ENCODE measurements around the gene B3GLCT. TPM values are rescaled to one million over a fixed set of nuclear protein-coding genes. Genes with fewer than 3 reads are reported as not detected.
"Not testable (repeated sequence)": the region's sequence is repeated elsewhere in the genome, so short reads cannot be mapped to it uniquely, and the experiment has no call there.

The B3GLCT gene
- polyA plus RNA-seq, 3 donors from 2014 or later, result 9.0 to 16.9 (median 9.8) TPM

DNA sequence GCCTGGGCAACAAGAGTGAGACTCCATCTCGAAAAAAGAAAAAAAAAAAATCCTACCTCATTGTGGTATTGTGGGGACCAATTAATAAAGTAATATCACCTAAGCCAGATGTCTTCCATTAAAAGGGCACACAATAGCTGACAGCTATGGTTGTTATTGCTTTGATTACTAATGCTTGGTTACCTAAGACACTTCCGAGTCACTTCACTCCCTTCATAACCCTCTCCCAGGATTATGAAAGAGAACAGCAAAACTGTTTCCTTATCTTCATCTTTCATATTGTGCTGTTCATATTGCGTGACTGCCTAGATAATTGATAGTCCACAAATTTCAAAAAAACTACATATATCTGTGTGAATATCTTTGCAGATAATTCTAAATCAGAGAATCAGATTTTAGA, 27.8 kb upstream of the B3GLCT start:
- Mint-ChIP-seq H3K9me3 (peaks cover 0 to 2% (median 0%) of the 10 kb centered on the region in 6 donors), H3K4me1 (no peaks in the 10 kb centered on the region), H3K4me3 (no peak overlapping the region), H3K27ac (no peak overlapping the region), H3K36me3 (no peaks in the 10 kb centered on the region), H3K27me3 (ENCODE audit: low read depth in 3 of 3) (peaks cover 0 to 7% (median 5%) of the 10 kb centered on the region in 3 donors)
- no peak for DNase-seq

DNA sequence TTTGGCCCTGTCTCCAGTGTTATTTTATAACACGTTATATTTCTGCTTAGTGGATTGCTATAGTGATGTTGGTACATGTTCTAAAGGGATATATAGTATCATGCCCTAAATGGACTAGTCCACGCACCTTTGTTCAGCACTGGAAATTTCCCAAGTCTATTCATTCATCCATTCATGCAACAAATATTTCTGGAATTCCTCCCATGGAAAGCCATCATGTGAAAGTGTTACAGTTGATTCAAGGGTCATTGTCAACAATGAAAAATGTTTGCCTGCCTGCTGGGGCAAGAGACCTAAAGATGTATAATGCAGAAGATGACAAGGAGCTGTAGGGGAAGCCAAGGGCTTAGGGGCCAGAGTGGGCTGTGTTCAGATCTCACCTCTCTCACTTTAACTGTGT, 27.2 kb upstream of the B3GLCT start:
- peaks cover 0 to 11% (median 5%) of the 10 kb centered on the region in 3 donors for H3K27me3 Mint-ChIP-seq (ENCODE audit: low read depth in 3 of 3)
- no peaks in the 10 kb centered on the region for H3K36me3 Mint-ChIP-seq
- H3K4me3 Mint-ChIP-seq, result no peak overlapping the region
- peaks cover 0 to 2% (median 0%) of the 10 kb centered on the region in 6 donors for H3K9me3 Mint-ChIP-seq
- H3K27ac Mint-ChIP-seq, result no peak overlapping the region
- H3K4me1 Mint-ChIP-seq, result no peaks in the 10 kb centered on the region
- DNase-seq, result no peak

DNA sequence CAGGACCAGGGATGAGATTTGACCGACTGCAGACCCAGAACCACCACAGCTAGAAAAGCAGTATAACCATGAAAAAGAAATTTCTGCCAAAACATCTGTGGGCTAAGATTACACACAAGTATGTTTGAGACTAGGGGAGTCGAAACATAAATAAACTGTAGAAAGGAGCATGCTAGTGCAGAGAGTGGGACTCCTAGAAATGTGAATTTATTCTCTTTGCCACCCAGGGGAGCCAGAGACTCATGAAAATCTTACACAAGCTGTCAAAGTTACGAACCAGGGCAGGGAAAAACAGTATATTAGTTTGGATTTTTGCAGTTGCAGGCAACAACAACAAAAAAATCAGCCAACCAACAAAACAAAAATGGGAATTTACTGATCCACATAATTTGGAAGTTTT, 25.8 kb upstream of the B3GLCT start:
- no peak for DNase-seq
- no peak overlapping the region for H3K4me3 Mint-ChIP-seq
- peaks cover 0 to 2% (median 0%) of the 10 kb centered on the region in 6 donors for H3K9me3 Mint-ChIP-seq
- no peaks in the 10 kb centered on the region for H3K36me3 Mint-ChIP-seq
- H3K4me1 Mint-ChIP-seq, result peaks cover 0 to 6% of the 10 kb centered on the region in 2 donors
- H3K27ac Mint-ChIP-seq, result no peak overlapping the region
- H3K27me3 Mint-ChIP-seq (ENCODE audit: low read depth in 3 of 3), result peaks cover 0 to 11% (median 5%) of the 10 kb centered on the region in 3 donors

DNA sequence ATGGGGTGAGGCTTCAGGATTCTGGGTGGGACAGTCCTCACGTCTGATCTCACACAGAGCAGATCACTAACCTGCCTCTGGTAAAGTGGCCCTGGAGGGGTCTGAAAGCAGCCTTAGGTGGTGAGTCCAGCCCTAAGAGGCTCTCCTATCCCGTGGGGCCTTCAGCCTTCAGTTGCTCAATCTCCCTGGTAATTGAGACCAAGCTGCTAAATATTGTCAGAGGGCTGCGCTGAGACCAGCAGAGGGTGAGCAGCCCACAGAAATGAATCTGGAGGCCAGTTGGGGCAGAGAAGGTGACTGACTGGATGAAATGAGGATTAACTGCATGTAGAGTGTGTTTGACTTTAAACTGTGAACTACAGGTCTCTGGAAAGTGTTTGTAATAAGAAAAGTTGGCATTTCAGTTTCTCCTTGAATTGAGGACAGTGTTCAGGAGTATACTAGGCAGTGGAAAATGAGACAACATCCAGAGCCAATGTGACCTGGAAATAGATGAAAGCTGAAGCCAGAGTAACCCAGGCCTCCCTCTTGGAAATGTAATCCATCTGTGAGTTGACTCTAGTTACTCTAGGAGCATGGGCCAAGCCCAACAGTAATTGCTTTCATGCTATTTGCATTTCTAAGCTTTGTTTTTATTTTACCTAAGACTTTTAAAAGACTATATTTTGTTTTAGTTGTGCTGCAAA, 23.8 kb upstream of the B3GLCT start:
- Mint-ChIP-seq H3K27me3 (ENCODE audit: low read depth in 3 of 3) (peaks cover 5 to 8% (median 5%) of the 10 kb centered on the region in 3 donors), H3K4me3 (no peak overlapping the region)

DNA sequence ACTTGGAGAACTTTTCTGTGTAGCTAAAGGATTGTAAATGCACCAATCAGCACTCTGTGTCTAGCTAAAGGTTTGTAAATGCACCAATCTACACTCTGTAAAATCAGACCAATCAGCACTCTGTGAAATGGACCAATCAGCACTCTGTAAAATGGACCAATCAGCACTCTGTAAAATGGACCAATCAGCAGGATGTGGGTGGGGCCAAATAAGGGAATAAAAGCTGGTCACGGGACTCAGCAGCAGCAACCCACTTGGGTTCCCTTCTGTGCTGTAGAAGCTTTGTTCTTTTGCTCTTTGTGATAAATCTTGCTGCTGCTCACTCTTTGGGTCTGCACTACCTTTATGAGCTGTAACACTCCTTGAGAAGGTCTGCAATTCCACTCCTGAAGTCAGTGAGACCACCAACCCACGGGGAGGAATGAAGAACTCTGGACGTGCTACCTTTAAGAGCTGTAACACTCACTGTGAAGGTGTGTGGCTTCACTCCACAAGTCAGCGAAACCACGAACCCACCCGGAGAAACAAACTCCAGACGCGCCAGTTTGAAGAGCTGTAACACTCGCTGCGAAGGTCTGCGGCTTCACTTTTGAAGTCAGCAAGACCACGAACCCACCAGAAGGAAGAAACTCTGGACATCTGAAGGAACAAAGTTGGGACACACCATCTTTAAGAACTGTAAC, 21.8 kb upstream of the B3GLCT start:
- H3K27ac Mint-ChIP-seq, result peak overlapping the region in 1 of 6 donors; percentile 40

More for the DNA sequence above, 23.8 kb upstream of the B3GLCT start:
- H3K36me3 Mint-ChIP-seq, result no peaks in the 10 kb centered on the region
- H3K9me3 Mint-ChIP-seq, result peaks cover 0 to 2% (median 0%) of the 10 kb centered on the region in 6 donors
- H3K4me1 Mint-ChIP-seq, result peaks cover 0 to 6% of the 10 kb centered on the region in 2 donors
- no peak overlapping the region for H3K27ac Mint-ChIP-seq
- no peak for DNase-seq

DNA sequence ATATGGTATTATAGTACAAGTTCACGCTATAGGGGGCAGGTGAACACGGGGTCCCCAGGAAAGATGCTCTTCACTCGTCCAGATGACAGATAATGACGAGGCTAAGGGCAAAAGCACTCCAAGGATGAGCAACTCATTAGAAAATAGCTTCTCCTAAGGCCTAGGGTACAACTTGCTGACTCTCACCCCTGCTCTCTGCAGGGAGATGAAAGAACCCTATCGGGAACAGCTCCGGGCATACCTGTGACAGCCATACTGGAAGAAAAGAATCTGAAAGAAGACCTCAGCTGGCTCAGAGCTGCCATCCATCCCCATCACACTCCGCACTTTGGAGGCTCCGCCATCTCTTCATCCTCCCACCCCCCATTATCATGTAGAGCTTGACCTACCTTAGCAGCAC, 20.5 kb upstream of the B3GLCT start:
- Mint-ChIP-seq H3K36me3 (no peaks in the 10 kb centered on the region), H3K27me3 (ENCODE audit: low read depth in 3 of 3) (peaks cover 0 to 5% (median 5%) of the 10 kb centered on the region in 3 donors), H3K4me1 (peaks cover 0 to 6% of the 10 kb centered on the region in 2 donors), H3K4me3 (no peak overlapping the region), H3K27ac (no peak overlapping the region), H3K9me3 (peaks cover 0 to 2% (median 0%) of the 10 kb centered on the region in 6 donors)
- no peak for DNase-seq

More for the DNA sequence above, 21.8 kb upstream of the B3GLCT start:
- H3K4me3 Mint-ChIP-seq, result peak overlapping the region in 2 of 5 donors; percentile 37 to 57
- H3K36me3 Mint-ChIP-seq; H3K9me3 Mint-ChIP-seq; H3K27me3 Mint-ChIP-seq (ENCODE audit: low read depth in 3 of 3); H3K4me1 Mint-ChIP-seq: not testable (repeated sequence)
- peak in 2 of 3 donors; percentile 3 to 22 for DNase-seq

DNA sequence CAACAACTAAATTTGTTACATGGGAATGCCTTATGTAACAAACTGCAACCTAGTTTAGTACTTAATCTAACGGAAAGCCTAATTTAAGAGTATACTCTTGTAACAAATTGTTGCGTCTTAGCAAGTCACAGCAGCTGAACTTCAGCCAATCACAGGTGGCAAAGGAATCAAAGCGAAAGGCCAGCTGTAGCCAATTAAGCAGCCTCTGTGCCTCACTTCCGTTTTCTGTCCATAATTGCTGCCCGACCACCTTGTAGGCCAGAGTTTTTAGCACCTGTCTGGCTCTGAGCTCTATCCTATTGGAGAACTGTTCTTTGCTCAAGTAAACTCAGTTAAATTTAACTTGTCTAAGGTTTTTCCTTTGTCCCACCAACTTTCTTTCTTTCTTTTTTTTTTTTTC, 20.0 kb upstream of the B3GLCT start:
- no peak for DNase-seq
- peaks cover 0 to 5% (median 5%) of the 10 kb centered on the region in 3 donors for H3K27me3 Mint-ChIP-seq (ENCODE audit: low read depth in 3 of 3)
- H3K9me3 Mint-ChIP-seq, result peaks cover 0 to 2% (median 0%) of the 10 kb centered on the region in 6 donors
- H3K4me1 Mint-ChIP-seq, result peaks cover 0 to 6% of the 10 kb centered on the region in 2 donors
- no peaks in the 10 kb centered on the region for H3K36me3 Mint-ChIP-seq
- H3K27ac Mint-ChIP-seq, result no peak overlapping the region
- no peak overlapping the region for H3K4me3 Mint-ChIP-seq

DNA sequence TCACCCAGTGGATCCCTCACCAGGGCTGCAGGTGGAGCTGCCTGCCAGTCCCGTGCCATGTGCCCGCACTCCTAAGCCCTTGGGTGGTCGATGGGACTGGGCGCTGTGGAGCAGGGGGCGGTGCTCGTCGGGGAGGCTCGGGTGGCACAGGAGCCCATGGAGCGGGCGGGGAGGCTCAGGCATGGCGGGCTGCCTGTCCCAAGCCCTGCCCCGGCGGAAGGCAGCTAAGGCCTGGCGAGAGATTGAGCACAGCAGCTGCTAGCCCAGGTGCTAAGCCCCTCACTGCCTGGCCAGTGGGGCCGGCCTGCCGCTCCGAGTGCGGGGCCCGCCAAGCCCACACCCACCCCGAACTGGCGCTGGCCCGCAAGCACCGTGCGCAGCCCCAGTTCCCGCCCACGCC, 16.8 kb upstream of the B3GLCT start:
- peaks cover 0 to 4% of the 10 kb centered on the region in 2 donors for H3K4me1 Mint-ChIP-seq
- no peak overlapping the region for H3K4me3 Mint-ChIP-seq
- H3K36me3 Mint-ChIP-seq, result no peaks in the 10 kb centered on the region
- H3K27ac Mint-ChIP-seq, result no peak overlapping the region
- DNase-seq, result no peak
- H3K27me3 Mint-ChIP-seq (ENCODE audit: low read depth in 3 of 3), result peaks cover 0 to 5% (median 2%) of the 10 kb centered on the region in 3 donors
- H3K9me3 Mint-ChIP-seq, result no peaks in the 10 kb centered on the region

DNA sequence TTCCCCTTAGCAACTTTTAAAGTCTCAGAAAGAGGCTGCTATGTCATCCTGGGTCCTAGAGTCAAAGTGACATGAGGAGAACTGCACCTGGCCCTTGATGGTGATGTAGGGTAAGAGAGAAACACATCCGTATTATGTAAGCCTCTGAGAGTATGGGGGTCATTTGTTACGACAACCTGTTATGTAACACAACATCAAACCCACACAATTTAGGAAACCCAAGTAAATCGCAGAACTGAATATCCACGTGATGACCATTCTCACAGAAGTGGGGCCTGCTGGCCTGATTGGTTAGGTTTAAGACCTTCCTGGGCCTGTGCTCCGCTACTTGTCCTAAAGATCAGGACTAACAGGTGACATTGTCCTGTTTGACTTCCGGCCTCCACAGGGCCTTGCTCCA, 15.3 kb upstream of the B3GLCT start:
- Mint-ChIP-seq H3K9me3 (no peaks in the 10 kb centered on the region), H3K4me1 (no peaks in the 10 kb centered on the region), H3K36me3 (no peaks in the 10 kb centered on the region), H3K27ac (no peak overlapping the region), H3K4me3 (no peak overlapping the region), H3K27me3 (ENCODE audit: low read depth in 3 of 3) (peaks cover 0 to 4% (median 2%) of the 10 kb centered on the region in 3 donors)
- DNase-seq, result no peak

DNA sequence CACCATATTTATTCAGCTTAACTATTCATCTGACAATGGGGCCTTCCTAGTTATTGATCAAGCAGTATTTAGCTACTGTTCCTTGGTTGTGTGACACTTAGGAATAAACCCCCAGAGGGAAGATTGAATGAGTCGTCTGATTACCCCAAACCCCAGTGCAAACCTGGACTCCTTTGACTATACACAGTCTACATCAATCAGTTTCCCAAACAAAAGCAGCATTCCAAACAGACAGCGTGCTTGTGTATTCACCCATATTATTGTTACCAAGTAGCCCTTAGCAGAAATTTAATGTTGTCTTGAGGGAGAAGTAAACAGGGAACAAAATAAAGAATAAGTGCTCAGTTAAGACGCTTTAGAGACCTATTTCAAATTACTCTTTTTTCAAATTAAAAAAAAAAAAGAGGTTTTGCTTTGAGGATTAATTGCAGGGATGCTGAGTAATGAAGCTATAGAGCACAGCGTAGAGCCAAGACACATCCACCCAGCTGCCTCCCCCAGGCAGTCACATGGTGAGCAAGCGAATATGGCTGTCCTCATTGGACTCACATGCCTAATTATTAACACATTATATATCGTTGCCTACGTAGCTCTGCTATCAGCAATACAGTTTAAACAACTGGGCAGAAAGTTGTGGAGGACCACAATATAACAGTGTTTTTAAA, 14.7 kb upstream of the B3GLCT start:
- no peak overlapping the region for H3K27ac Mint-ChIP-seq
- no peak for DNase-seq
- no peak overlapping the region for H3K4me3 Mint-ChIP-seq
- H3K9me3 Mint-ChIP-seq, result no peaks in the 10 kb centered on the region
- H3K4me1 Mint-ChIP-seq, result no peaks in the 10 kb centered on the region
- peaks cover 0 to 2% (median 0%) of the 10 kb centered on the region in 3 donors for H3K27me3 Mint-ChIP-seq (ENCODE audit: low read depth in 3 of 3)
- peaks cover 0 to 3% (median 0%) of the 10 kb centered on the region in 3 donors for H3K36me3 Mint-ChIP-seq

DNA sequence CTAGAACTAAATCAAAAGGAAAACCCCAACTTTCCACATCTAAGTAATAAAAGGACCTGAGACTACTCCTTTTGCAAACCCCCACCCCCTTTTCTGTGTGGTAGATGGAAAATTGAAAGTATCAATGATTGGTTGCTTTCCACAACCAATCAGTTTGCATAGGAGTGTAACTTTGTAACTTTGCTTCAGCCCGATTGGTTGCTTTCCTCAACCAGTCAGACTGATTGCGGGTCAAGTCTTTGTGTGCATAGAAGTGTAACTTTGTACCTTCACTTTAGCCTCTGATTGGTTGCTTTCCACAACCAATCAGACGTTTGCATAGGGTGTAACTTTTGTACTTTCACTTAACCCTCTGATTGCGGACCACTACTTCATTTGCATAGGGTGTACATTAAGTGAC, 8.0 kb upstream of the B3GLCT start:
- DNase-seq, result no peak
- peaks cover 0 to 4% (median 2%) of the 10 kb centered on the region in 3 donors for H3K27me3 Mint-ChIP-seq (ENCODE audit: low read depth in 3 of 3)
- peaks cover 0 to 3% (median 3%) of the 10 kb centered on the region in 3 donors for H3K36me3 Mint-ChIP-seq
- no peaks in the 10 kb centered on the region for H3K9me3 Mint-ChIP-seq
- H3K27ac Mint-ChIP-seq, result no peak overlapping the region
- H3K4me3 Mint-ChIP-seq, result no peak overlapping the region
- no peaks in the 10 kb centered on the region for H3K4me1 Mint-ChIP-seq

DNA sequence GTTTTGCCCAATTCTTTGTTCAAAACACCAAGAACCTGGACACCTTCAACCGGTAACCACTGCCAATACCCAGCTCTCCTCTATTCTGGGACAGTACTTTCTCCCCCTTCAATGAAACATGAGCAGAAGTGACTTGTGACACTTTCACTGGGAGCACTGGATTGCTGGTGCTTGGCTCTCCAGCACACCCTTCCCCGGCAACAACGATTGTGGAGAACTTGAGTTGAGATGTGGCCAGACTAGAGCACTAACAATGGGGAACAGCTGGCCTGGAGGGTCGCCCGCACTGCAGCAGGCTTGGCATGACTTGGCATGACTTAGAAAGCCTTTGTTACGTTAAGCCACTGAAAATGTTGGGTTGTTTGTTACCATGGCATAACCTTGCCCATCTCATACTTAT, 7.5 kb upstream of the B3GLCT start:
- no peak overlapping the region for H3K27ac Mint-ChIP-seq
- peaks cover 0 to 3% (median 3%) of the 10 kb centered on the region in 3 donors for H3K36me3 Mint-ChIP-seq
- H3K27me3 Mint-ChIP-seq (ENCODE audit: low read depth in 3 of 3), result peaks cover 0 to 4% (median 2%) of the 10 kb centered on the region in 3 donors
- H3K4me1 Mint-ChIP-seq, result no peaks in the 10 kb centered on the region
- no peaks in the 10 kb centered on the region for H3K9me3 Mint-ChIP-seq
- no peak for DNase-seq
- no peak overlapping the region for H3K4me3 Mint-ChIP-seq

DNA sequence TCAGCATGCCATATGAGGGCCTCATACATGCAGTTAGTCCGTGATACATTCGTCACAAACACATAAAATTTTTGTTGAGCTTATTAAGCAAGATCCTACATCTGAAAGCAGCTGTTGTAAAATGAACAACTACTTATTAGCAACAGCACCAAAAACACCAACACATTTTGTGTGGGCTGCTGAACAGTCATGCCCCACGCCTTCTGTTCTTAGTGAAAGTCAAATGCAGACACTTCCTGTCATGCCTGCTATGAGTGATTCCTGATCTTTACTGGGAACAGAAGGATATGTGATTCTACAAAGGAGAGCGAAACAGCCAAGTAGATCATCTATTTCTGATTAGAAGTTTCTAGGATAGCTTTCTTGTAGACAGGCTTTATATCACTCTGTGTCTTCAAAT, 4.2 kb upstream of the B3GLCT start:
- Mint-ChIP-seq H3K9me3 (no peaks in the 10 kb centered on the region), H3K4me3 (no peak overlapping the region)

DNA sequence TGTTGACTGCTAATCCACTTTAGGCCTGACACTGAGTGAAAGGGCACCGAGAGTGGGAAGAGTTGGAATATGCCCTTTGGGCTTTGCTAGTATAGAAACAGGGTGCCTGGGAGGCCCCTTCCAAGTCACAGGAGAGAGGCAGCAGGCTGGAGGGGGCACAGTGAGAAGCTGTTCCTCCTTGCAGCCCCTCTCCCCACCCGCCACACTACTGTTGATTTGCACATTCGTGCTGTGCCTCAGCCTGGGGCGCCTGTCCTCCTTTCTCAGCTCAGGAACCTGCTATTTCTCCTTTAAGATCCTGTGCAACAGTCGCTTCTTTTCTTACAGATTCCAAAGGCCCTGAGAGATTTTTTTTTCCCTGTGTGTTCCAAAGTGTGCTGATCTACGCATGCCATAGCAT, 2.8 kb upstream of the B3GLCT start:
- Mint-ChIP-seq H3K4me1 (peaks cover 15 to 16% of the 10 kb centered on the region in 2 donors), H3K9me3 (no peaks in the 10 kb centered on the region), H3K4me3 (no peak overlapping the region), H3K27me3 (ENCODE audit: low read depth in 3 of 3) (peaks cover 3 to 10% (median 4%) of the 10 kb centered on the region in 3 donors), H3K36me3 (peaks cover 0 to 3% (median 0%) of the 10 kb centered on the region in 3 donors), H3K27ac (no peak overlapping the region)
- no peak for DNase-seq

More for the DNA sequence above, 4.2 kb upstream of the B3GLCT start:
- Mint-ChIP-seq H3K27ac (no peak overlapping the region), H3K27me3 (ENCODE audit: low read depth in 3 of 3) (peaks cover 4 to 5% (median 5%) of the 10 kb centered on the region in 3 donors), H3K36me3 (peaks cover 0 to 3% (median 0%) of the 10 kb centered on the region in 3 donors), H3K4me1 (peaks cover 5 to 8% of the 10 kb centered on the region in 2 donors)
- no peak for DNase-seq

All from immature natural killer cell (primary cell).